ENCODE results near the gene OPN4. TPM values are rescaled to one million over a fixed set of nuclear protein-coding genes. Genes with fewer than 3 reads are reported as not detected.

The OPN4 gene
- total and polyA plus RNA-seq, 2 of the 8 experiments (the other 6 are each of a cell fraction or from before 2014, with no cell fraction given) = not detected

DNA sequence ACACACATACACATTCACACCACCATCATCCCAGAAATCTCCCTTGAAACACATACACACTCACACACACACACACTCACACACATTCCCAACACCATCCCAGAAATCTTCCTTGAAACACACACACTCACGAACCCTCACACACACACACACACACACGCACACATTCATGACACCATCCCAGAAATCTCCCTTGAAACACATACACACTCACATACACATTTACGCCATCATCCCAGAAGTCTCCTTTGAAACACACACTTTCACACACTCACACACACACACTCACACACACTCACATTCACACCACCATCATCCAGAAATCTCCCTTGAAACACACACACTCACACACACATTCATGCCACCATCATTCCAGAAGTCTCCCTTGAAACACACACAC lies 360 bp upstream of the OPN4 start:
- Histone ChIP-seq H3K79me2 (ENCODE audit: control insufficient read depth in 1 of 2, insufficient read depth in 2 of 2, low read length in 2 of 2) (no peaks in the 10 kb centered on the region), H2AFZ (ENCODE audit: low read length) (no peak overlapping the region), H3K18ac (ENCODE audit: extremely low read depth, low read length) (no peak overlapping the region), H2BK15ac (ENCODE audit: low read length) (peak overlapping the region; percentile 61; the same call in 1 of the 2 replicates), H3K23ac (ENCODE audit: insufficient read length) (no peak overlapping the region), H3K23me2 (ENCODE audit: low read depth, low read length) (peaks cover 7% of the 10 kb centered on the region; the same call in 1 of the 2 replicates), H2BK12ac (ENCODE audit: low read depth, low read length) (no peak overlapping the region), H2AK5ac (ENCODE audit: low read depth, low read length) (peak overlapping the region; percentile 53; the same call in 1 of the 2 replicates), H2BK20ac (ENCODE audit: low read length) (0 out of 2 replicates have a peak overlapping the region, but pooled peaks have one; percentile 61), H2BK120ac (replicated peaks; ENCODE audit: low read depth, low read length) (no peak overlapping the region), H4K91ac (replicated peaks; ENCODE audit: insufficient read length, low read length) (no peak overlapping the region), H3K56ac (replicated peaks; ENCODE audit: insufficient read length, low read depth, low read length) (peak overlapping the region; percentile 98), H3K79me1 (ENCODE audit: low read depth, low read length) (no peaks in the 10 kb centered on the region), H3K14ac (ENCODE audit: insufficient read length) (no peak overlapping the region), H3K27me3 (replicated peaks in 1 of 4; ENCODE audit: control insufficient read depth in 3 of 4, extremely low read depth in 1 of 4, insufficient read depth in 3 of 4, low read length in 3 of 4) (0 out of 7 replicates have a peak, but pooled peaks cover 0 to 2% (median 0%) of the 10 kb centered on the region in 4 experiments), H3K9me3 (ENCODE audit: insufficient read depth in 2 of 2, low read depth in 1 of 2, low read length in 1 of 2) (no peaks in the 10 kb centered on the region), H4K8ac (ENCODE audit: extremely low read depth, insufficient read depth, low read length) (no peak overlapping the region), H3K4me1 (replicated peaks in 1 of 4; ENCODE audit: control insufficient read depth in 3 of 4, insufficient read depth in 4 of 4, low read length in 3 of 4) (peaks cover 0 to 6% (median 3%) of the 10 kb centered on the region in 4 experiments; a peak in 1 of 7 replicates), H3K9ac (replicated peaks in 1 of 4; ENCODE audit: extremely low read depth in 1 of 4, low read depth in 3 of 4, low read length in 3 of 4) (no peak overlapping the region), H4K20me1 (replicated peaks in 1 of 2; ENCODE audit: control insufficient read depth in 1 of 2, insufficient read depth in 2 of 2, low read length in 2 of 2) (peaks cover 0 to 6% of the 10 kb centered on the region in 2 experiments), H3K36me3 (ENCODE audit: control insufficient read depth in 2 of 4, insufficient read depth in 4 of 4, low read length in 3 of 4) (no peaks in the 10 kb centered on the region), H3K27ac (ENCODE audit: low read depth, low read length) (no peak overlapping the region), H3K4ac (replicated peaks; ENCODE audit: insufficient read length, low read depth, low read length) (no peak overlapping the region), H4K5ac (ENCODE audit: insufficient read length, low read depth, low read length) (no peak overlapping the region), H3K4me2 (ENCODE audit: insufficient read depth in 1 of 2, low read depth in 2 of 2, low read length in 2 of 2) (no peak overlapping the region), H2BK5ac (ENCODE audit: low read depth, low read length) (0 out of 2 replicates have a peak overlapping the region, but pooled peaks have one; percentile 24), H3K4me3 (ENCODE audit: extremely low read depth in 1 of 4, insufficient read depth in 2 of 4, low read depth in 3 of 4, low read length in 4 of 4) (no peak overlapping the region)
- DNase-seq (ENCODE audit: low read depth in 1 of 2, low spot score in 2 of 2) (no peak), FAIRE-seq (no peak)
- TF ChIP-seq SP4 (IDR thresholded peaks at IDR 0.05; ENCODE audit: low read length) (no peak), SP1 (IDR thresholded peaks at IDR 0.05; ENCODE audit: low read depth, low read length) (no peak), SRF (IDR thresholded peaks at IDR 0.05; ENCODE audit: low read depth, low read length) (no peak), CBX8 (IDR thresholded peaks at IDR 0.05; ENCODE audit: borderline replicate concordance, low read depth, low read length) (no peak), YY1 (IDR thresholded peaks at IDR 0.05; ENCODE audit: low read depth, low read length) (no peak)
- TF ChIP-seq, protein P1, sequence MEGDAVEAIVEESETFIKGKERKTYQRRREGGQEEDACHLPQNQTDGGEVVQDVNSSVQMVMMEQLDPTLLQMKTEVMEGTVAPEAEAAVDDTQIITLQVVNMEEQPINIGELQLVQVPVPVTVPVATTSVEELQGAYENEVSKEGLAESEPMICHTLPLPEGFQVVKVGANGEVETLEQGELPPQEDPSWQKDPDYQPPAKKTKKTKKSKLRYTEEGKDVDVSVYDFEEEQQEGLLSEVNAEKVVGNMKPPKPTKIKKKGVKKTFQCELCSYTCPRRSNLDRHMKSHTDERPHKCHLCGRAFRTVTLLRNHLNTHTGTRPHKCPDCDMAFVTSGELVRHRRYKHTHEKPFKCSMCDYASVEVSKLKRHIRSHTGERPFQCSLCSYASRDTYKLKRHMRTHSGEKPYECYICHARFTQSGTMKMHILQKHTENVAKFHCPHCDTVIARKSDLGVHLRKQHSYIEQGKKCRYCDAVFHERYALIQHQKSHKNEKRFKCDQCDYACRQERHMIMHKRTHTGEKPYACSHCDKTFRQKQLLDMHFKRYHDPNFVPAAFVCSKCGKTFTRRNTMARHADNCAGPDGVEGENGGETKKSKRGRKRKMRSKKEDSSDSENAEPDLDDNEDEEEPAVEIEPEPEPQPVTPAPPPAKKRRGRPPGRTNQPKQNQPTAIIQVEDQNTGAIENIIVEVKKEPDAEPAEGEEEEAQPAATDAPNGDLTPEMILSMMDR (IDR thresholded peaks at IDR 0.05; ENCODE audit: control extremely low read depth in 1 of 3, insufficient read depth in 1 of 3, low read depth in 1 of 3, low read length in 3 of 3) = no peak
- ChIA-PET POLR2A (ENCODE audit: partially characterized antibody) (interaction anchor here (1.9 kb wide), 1 partner anchor 12 kb away, joined by 4 read pairs; no protein-coding TSS in a partner anchor), CTCF (ENCODE audit: partially characterized antibody) (interaction anchor here (0.7 to 1.2 kb wide), 3 partner anchors 9 to 69 kb away, joined by 3 to 5 read pairs (median 4); no protein-coding TSS in a partner anchor)
- WGBS, 2 experiments (ENCODE audit: extremely low coverage in 1 of 2, insufficient coverage in 1 of 2, insufficient read length in 1 of 2, insufficient replicate concordance in 2 of 2, low coverage in 1 of 2, low lambda C conversion rate in 2 of 2, missing lambda C conversion rate in 1 of 2) = 87 to 100% methylated on average over 2 to 3 of the region's 3 CpGs

Measured in H1 (cell line).